Measurements from ENCODE around the gene MITD1.
"Not testable (repeated sequence)": the region's sequence is repeated elsewhere in the genome, so short reads cannot be mapped to it uniquely, and the experiment has no call there.

Gene MITD1

GRCh38 chr2:99180755-99181623 lies at the start of gene MITD1, which contains the start of gene MRPL30:
Gene MITD1, minus strand, starts transcription at chr2:99181058. Its CDS starts 77 bp downstream, at chr2:99180981.
Gene MRPL30, plus strand, starts transcription at chr2:99181184. Its CDS starts 5,020 bp downstream, at chr2:99186204.
- peak; percentile 98 for DNase-seq
- in situ Hi-C loops (cut with HindIII; ENCODE audit: low pct_ligation_motif_present, low pct_unique_long_range_greater_than_20kb, low sequenced_read_pairs), result no loop called here

GRCh38 chr2:99217929-99218501 lies 37.2 kb upstream of the MITD1 start:
- no peak for DNase-seq
- in situ Hi-C loops (cut with HindIII; ENCODE audit: low pct_ligation_motif_present, low pct_unique_long_range_greater_than_20kb, low sequenced_read_pairs), result no loop called here

DNA sequence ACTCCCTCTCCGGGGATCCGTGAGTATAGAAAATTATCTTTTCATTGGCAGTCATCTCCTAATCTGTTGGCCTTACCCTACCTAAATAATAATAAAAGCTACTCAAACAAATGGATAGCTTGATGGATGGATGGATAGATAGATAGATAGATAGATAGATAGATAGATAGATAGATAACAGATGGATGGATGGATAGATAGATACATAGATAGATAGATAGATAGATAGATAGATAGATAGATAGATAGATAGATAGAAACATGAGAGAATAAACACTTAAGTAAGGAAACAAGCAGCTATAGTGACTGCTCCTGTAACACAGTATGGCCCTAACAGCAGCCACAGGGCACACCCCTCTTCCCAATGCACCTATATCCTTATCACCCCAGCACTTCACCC lies 35.2 kb upstream of the MITD1 start:
- DNase-seq, result no peak
- in situ Hi-C loops (cut with HindIII; ENCODE audit: low pct_ligation_motif_present, low pct_unique_long_range_greater_than_20kb, low sequenced_read_pairs), result no loop called here

GRCh38 chr2:99205491-99205890 lies 24.6 kb upstream of the MITD1 start:
- peak; percentile 89 for DNase-seq
- in situ Hi-C loops (cut with HindIII; ENCODE audit: low pct_ligation_motif_present, low pct_unique_long_range_greater_than_20kb, low sequenced_read_pairs), result no loop called here

DNA sequence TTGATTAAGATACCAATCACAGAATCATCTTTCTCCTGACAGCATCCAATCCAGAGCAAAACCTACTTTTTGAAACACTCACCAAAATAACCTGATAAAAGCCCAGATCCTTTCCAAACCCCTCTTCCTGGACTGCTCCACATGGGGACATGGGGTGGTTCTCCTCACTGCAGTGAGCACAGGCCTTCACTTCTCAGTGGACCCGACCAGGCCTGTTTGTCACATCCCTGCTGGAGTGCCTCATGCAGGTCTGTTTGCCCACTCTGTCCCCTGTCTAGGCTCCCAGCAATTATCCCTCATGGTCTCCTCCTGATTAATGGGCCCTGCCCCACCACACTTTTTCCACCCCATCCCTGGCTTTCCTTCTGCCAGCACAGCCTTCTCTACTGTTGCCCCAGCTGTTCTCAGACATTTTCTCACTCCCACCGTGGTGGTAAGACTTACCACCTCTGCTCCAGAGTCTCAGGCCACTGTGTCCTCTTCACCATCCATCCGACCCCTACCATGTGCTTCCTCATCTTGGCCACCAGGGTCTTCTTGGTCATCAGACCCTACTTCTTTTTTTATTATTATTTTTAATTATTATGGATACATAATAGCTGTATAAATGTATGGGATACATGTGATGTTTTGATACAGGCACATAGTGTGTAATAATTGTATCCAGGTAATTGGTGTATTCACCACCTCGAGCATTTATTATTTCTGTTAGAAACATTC lies 21.3 kb upstream of the MITD1 start:
- in situ Hi-C loops (cut with HindIII; ENCODE audit: low pct_ligation_motif_present, low pct_unique_long_range_greater_than_20kb, low sequenced_read_pairs), result no loop called here
- DNase-seq, result no peak

DNA sequence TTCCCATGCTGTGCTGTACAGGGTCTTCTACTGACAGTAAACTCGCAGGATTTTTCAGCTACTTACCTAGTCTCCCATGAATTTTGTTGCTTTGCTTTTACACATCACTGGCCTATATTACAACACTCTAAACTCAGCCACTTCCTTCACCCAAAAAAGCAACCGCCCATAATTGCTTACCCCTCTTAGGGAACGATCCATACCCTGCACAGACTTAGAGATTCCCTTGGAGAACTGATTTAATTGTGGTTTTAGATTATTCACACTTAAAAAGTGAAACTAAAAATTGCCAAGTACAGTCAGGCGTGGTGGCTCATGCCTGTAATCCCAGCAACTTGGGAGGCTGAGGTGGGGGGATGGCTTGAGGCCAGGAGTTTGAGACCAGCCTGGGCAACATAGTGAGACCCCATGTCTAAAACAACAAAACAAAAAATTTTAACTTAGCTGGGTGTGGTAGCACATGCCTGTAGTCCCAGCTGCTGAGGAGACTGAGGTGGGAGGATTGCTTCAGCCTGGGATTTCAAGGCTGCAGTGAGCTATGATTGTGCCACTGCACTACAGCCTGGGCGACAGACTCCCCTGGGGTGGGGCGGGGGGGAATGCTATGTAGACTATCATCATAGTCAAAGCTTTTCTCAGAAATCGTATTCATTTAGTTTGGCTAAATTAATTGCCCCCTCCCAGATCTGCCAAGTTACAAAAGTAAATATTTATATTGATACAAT lies 19.4 kb upstream of the MITD1 start:
- DNase-seq, result no peak
- in situ Hi-C loops (cut with HindIII; ENCODE audit: low pct_ligation_motif_present, low pct_unique_long_range_greater_than_20kb, low sequenced_read_pairs), result no loop called here

- DNase-seq, result no peak
- in situ Hi-C loops (cut with HindIII; ENCODE audit: low pct_ligation_motif_present, low pct_unique_long_range_greater_than_20kb, low sequenced_read_pairs), result no loop called here
These were observed 17.4 kb upstream of the MITD1 start for GRCh38 chr2:99198103-99198841.

DNA sequence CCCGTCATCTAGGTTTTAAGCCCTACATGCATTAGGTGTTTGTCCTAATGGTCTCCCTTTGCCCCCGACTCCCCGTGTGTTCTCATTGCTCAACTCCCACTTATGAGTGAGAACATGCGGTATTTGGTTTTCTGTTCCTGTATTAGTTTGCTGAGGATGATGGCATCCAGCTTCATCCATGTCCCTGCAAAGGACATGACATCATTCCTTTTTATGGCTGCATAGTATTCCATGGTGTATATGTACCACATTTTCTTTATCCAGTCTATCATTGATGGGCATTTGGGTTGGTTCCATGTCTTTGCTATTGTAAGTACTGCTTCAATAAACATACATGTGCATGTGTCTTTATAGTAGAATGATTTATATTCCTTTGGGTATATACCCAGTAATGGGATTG lies 11.5 kb upstream of the MITD1 start:
- in situ Hi-C loops (cut with HindIII; ENCODE audit: low pct_ligation_motif_present, low pct_unique_long_range_greater_than_20kb, low sequenced_read_pairs); DNase-seq: not testable (repeated sequence)

- no peak for DNase-seq
- in situ Hi-C loops (cut with HindIII; ENCODE audit: low pct_ligation_motif_present, low pct_unique_long_range_greater_than_20kb, low sequenced_read_pairs), result no loop called here
These were observed 9.7 kb upstream of the MITD1 start for GRCh38 chr2:99190548-99190947.

DNA sequence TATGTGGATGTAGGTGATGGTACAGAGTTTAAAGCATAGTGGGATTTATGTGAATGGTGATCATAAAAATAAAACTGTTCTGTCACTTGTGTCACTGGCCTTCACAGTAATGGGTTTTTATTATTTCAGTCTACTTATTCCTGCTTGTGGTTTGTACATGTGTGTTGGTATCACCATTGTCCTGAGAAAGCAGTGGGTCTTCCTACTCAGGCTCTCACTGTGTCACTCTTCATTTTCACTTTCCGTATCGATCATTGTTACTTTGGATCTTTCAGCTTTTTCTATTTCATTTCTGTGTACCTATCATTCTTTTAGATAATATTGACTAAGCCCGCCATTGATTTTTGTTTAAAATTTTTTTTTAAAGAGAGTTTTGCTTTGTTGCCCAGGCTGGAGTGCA lies 7.5 kb upstream of the MITD1 start:
- no peak for DNase-seq
- in situ Hi-C loops (cut with HindIII; ENCODE audit: low pct_ligation_motif_present, low pct_unique_long_range_greater_than_20kb, low sequenced_read_pairs), result no loop called here

DNA sequence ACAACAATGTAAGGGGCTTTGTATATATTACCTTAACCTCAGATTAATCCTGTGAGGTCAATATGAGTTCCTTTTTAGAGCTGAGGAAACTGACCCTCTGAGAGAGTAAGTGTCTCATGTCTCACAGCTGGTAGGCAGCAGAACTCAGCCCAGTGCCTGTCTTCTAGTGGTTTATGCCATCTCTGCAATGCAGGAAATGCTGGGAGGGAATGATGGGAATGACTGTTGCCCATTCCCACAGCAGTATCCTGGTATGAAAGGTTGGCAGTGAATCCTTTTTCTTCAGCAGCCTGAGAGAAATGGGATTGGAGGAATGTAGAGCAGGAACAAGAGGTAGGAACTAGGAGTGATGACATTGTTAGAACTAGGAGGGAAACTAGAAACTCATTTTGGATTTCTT lies 6.2 kb upstream of the MITD1 start:
- in situ Hi-C loops (cut with HindIII; ENCODE audit: low pct_ligation_motif_present, low pct_unique_long_range_greater_than_20kb, low sequenced_read_pairs), result no loop called here
- no peak for DNase-seq

GRCh38 chr2:99184811-99185210 lies 4.0 kb upstream of the MITD1 start:
- no peak for DNase-seq
- in situ Hi-C loops (cut with HindIII; ENCODE audit: low pct_ligation_motif_present, low pct_unique_long_range_greater_than_20kb, low sequenced_read_pairs), result no loop called here

- DNase-seq, result no peak
- in situ Hi-C loops (cut with HindIII; ENCODE audit: low pct_ligation_motif_present, low pct_unique_long_range_greater_than_20kb, low sequenced_read_pairs), result no loop called here
These were observed 2.2 kb upstream of the MITD1 start for GRCh38 chr2:99183025-99183424.

DNA sequence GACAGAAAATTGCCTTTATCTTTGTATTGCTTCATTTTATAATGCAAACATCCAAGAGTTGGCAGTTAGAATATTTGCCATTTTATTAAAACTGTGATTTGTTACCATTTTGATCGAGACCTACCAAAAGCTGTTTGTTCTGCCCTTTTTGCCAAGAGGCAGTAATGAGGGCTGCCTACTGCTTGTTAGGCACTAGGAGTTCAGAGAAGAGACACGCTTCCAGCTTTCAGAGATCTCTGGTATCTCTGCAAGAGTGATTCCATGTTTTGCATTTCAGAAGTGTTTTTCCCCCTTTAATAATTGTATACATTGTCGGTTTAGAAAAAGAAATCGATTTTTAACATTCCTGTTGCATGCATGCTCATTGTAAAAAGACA lies 754 bp upstream of the MITD1 start:
- in situ Hi-C loops (cut with HindIII; ENCODE audit: low pct_ligation_motif_present, low pct_unique_long_range_greater_than_20kb, low sequenced_read_pairs), result no loop called here
- peak; percentile 28 for DNase-seq

DNA sequence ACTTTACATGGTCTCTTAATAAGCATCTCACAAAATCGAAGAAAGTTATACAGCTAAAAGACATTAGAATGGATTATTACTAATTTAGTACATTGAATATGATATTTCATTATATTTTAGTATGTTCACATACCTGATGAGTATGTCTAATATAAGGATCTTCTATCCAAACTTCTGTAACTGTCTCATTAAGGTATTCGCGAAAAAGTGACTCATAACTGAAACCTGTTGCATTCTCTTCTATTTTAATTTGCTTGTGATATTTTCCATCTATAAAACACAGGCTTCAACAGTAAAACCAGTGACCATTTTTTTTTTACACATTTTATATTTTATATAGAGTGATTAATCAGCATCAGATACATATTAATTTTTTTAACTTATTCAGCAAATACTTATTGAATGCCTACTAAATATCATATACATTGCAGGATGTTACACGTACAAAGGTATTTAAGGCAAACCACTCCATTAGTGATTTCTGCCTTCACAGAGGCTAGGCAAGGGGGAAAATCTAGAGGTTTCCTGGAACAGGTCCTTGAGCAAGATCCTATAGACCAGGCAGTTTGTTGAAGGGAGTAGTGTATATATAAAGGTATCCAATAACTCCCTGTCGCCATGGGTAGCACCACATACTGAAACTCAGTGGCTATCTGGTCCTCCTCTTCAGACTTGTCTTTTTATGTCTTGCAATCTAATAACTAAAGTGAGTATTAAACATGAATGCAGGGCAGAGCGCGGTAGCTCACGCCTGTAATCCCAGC lies 9.3 kb downstream of the MITD1 start:
- in situ Hi-C loops (cut with HindIII; ENCODE audit: low pct_ligation_motif_present, low pct_unique_long_range_greater_than_20kb, low sequenced_read_pairs), result no loop called here
- no peak for DNase-seq

GRCh38 chr2:99169534-99169933 lies 11.3 kb downstream of the MITD1 start:
- no peak for DNase-seq
- in situ Hi-C loops (cut with HindIII; ENCODE audit: low pct_ligation_motif_present, low pct_unique_long_range_greater_than_20kb, low sequenced_read_pairs), result no loop called here

DNA sequence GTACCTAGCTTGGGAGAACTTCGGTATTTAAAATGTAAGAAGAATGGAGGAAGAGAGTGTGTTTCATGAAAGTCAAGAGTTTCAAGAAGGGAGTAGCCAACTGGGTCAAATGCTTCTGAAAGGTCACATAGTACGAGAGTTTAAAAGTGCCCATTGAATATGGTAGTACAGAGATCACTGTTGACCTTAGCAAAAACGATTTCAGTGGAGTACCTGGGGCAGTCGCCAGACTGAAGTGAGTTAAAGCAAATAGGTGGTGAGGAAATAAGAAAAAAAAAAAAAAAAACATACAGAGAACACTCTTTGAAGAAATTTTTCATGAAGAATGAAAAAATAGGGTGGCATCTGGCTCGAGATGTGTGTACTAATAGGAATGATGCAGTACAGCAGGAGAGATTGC lies 14.6 kb downstream of the MITD1 start:
- in situ Hi-C loops (cut with HindIII; ENCODE audit: low pct_ligation_motif_present, low pct_unique_long_range_greater_than_20kb, low sequenced_read_pairs), result no loop called here
- DNase-seq, result no peak

- in situ Hi-C loops (cut with HindIII; ENCODE audit: low pct_ligation_motif_present, low pct_unique_long_range_greater_than_20kb, low sequenced_read_pairs), result no loop called here
- DNase-seq, result no peak
These were observed 21.3 kb downstream of the MITD1 start for GRCh38 chr2:99159594-99159993.

All from ACHN (cell line).